ENCODE data around the gene SH2D7. TPM values are rescaled to one million over a fixed set of nuclear protein-coding genes. Genes with fewer than 3 reads are reported as not detected.

Gene SH2D7
- total RNA-seq, 1 experiment from 2014 or later = not detected

DNA sequence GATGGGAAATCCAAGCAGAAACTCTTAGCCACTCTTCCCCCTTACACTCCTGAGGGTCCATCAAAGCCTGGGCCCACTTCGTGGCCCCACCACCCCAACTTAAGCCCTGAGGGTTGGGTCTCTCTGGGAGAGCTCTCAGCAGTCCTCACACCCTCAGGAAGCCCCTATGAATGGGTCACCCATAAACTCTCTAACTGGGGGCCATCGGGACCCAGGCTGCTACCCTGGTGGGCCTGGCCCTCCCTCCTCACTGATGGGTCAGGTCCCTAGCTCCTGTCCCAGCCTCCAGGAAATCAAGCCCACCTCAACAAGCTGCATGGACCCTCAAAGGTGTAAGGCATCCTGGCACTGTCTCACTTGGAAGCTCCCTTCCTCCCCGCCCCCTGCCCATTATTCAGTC lies 19.4 kb downstream of the SH2D7 start:
- Mint-ChIP-seq H3K4me1 (ENCODE audit: insufficient read depth, unreplicated experiment) (no peaks in the 10 kb centered on the region), H3K9me3 (ENCODE audit: unreplicated experiment) (no peaks in the 10 kb centered on the region), H3K36me3 (ENCODE audit: insufficient read depth, unreplicated experiment) (no peaks in the 10 kb centered on the region), H3K27me3 (ENCODE audit: insufficient read depth, unreplicated experiment) (no peaks in the 10 kb centered on the region), H3K4me3 (ENCODE audit: unreplicated experiment) (no peak overlapping the region), H3K27ac (ENCODE audit: low read depth, unreplicated experiment) (no peak overlapping the region)
- TF ChIP-seq, protein P1, sequence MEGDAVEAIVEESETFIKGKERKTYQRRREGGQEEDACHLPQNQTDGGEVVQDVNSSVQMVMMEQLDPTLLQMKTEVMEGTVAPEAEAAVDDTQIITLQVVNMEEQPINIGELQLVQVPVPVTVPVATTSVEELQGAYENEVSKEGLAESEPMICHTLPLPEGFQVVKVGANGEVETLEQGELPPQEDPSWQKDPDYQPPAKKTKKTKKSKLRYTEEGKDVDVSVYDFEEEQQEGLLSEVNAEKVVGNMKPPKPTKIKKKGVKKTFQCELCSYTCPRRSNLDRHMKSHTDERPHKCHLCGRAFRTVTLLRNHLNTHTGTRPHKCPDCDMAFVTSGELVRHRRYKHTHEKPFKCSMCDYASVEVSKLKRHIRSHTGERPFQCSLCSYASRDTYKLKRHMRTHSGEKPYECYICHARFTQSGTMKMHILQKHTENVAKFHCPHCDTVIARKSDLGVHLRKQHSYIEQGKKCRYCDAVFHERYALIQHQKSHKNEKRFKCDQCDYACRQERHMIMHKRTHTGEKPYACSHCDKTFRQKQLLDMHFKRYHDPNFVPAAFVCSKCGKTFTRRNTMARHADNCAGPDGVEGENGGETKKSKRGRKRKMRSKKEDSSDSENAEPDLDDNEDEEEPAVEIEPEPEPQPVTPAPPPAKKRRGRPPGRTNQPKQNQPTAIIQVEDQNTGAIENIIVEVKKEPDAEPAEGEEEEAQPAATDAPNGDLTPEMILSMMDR (IDR thresholded peaks at IDR 0.05; ENCODE audit: unreplicated experiment) = no peak
- POLR2A ChIA-PET = interaction anchor here (0.7 to 2.1 kb wide), 4 partner anchors 29 to 146 kb away, joined by 3 to 5 read pairs (median 4); no protein-coding TSS in a partner anchor
- no peak for DNase-seq (ENCODE audit: unreplicated experiment)
- BruUV-seq (replicated peaks) = no TSS peak
- CTCF ChIA-PET = interaction anchor here (0.6 to 12.7 kb wide), 17 partner anchors 10 to 311 kb away, joined by 3 to 289 read pairs (median 5); no protein-coding TSS in a partner anchor
- intact Hi-C loops (cut with micrococcal nuclease) = loop anchor here (2.0 kb wide), 1 partner anchor 311 kb away; no protein-coding TSS in a partner anchor

DNA sequence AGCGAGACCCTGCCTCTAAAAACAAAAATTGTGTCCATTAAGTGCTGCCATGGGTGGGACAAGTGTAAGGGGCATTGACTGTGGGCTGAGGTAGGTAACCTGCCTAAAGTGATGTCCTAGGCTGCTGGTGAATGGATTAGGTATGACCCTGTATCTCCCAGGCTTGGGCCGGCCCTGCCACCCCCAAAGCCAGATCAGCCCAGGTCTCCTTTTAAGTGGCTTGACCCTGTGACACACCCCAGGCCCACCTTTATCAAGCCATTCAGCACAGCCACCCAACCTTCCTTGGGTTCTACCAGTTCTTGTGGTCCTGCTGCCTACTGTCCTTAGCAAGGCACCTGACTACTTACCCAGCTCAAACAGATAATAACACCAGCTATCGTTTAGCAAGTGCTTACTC lies 20.2 kb downstream of the SH2D7 start:
- ChIA-PET POLR2A (interaction anchor here (0.7 to 2.1 kb wide), 4 partner anchors 28 to 146 kb away, joined by 3 to 5 read pairs (median 4); no protein-coding TSS in a partner anchor), CTCF (interaction anchor here (0.6 to 12.7 kb wide), 33 partner anchors 8 to 1064 kb away, joined by 3 to 289 read pairs (median 4); no protein-coding TSS in a partner anchor)
- Mint-ChIP-seq H3K9me3 (ENCODE audit: unreplicated experiment) (no peaks in the 10 kb centered on the region), H3K36me3 (ENCODE audit: insufficient read depth, unreplicated experiment) (no peaks in the 10 kb centered on the region), H3K27ac (ENCODE audit: low read depth, unreplicated experiment) (no peak overlapping the region), H3K27me3 (ENCODE audit: insufficient read depth, unreplicated experiment) (no peaks in the 10 kb centered on the region), H3K4me3 (ENCODE audit: unreplicated experiment) (no peak overlapping the region), H3K4me1 (ENCODE audit: insufficient read depth, unreplicated experiment) (no peaks in the 10 kb centered on the region)
- TF ChIP-seq, protein P1 (IDR thresholded peaks at IDR 0.05; ENCODE audit: unreplicated experiment) = no peak
- BruUV-seq (replicated peaks) = no TSS peak
- intact Hi-C loops (cut with micrococcal nuclease) = loop anchor here (2.0 kb wide), 1 partner anchor 310 kb away; no protein-coding TSS in a partner anchor
- DNase-seq (ENCODE audit: unreplicated experiment) = no peak

DNA sequence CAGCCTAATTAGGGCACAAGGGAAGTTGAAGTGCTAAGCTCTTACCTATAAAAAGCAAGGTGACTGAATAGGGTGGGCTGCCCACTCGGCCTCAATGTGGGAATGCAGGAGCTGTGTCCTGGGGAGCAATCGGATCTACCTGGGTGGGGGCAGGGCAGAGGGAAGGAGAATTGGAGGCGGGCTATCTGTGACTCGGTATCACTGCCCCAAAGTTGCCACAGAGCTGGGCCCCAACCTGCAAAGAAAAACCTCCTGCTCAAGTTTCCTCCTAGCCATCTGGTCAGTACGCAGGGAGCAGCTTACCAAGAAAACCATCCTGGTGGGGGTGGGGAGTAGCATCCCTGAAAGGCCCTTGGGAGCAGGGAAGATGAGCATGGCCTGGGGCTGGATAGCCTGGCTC lies 28.2 kb downstream of the SH2D7 start:
- Mint-ChIP-seq H3K27me3 (ENCODE audit: insufficient read depth, unreplicated experiment) (no peaks in the 10 kb centered on the region), H3K9me3 (ENCODE audit: unreplicated experiment) (no peaks in the 10 kb centered on the region), H3K4me3 (ENCODE audit: unreplicated experiment) (no peak overlapping the region), H3K36me3 (ENCODE audit: insufficient read depth, unreplicated experiment) (no peaks in the 10 kb centered on the region), H3K4me1 (ENCODE audit: insufficient read depth, unreplicated experiment) (no peaks in the 10 kb centered on the region), H3K27ac (ENCODE audit: low read depth, unreplicated experiment) (no peak overlapping the region)
- POLR2A ChIA-PET = no interaction called here
- TF ChIP-seq, protein P1 (IDR thresholded peaks at IDR 0.05; ENCODE audit: unreplicated experiment) = no peak
- no peak for DNase-seq (ENCODE audit: unreplicated experiment)
- no TSS peak for BruUV-seq (replicated peaks)
- intact Hi-C loops (cut with micrococcal nuclease) = no loop called here
- CTCF ChIA-PET = interaction anchor here (0.8 to 1.6 kb wide), 7 partner anchors 8 to 294 kb away, joined by 3 to 6 read pairs (median 4); no protein-coding TSS in a partner anchor

GRCh38 chr15:78125267-78125666 lies 32.9 kb downstream of the SH2D7 start:
- POLR2A ChIA-PET = no interaction called here
- no peak for DNase-seq (ENCODE audit: unreplicated experiment)
- Mint-ChIP-seq H3K36me3 (ENCODE audit: insufficient read depth, unreplicated experiment) (no peaks in the 10 kb centered on the region), H3K4me1 (ENCODE audit: insufficient read depth, unreplicated experiment) (no peaks in the 10 kb centered on the region), H3K27ac (ENCODE audit: low read depth, unreplicated experiment) (no peak overlapping the region), H3K9me3 (ENCODE audit: unreplicated experiment) (no peaks in the 10 kb centered on the region), H3K27me3 (ENCODE audit: insufficient read depth, unreplicated experiment) (no peaks in the 10 kb centered on the region), H3K4me3 (ENCODE audit: unreplicated experiment) (no peak overlapping the region)
- CTCF ChIA-PET = interaction anchor here (3.0 kb wide), 1 partner anchor 116 kb away, joined by 17 read pairs; no protein-coding TSS in a partner anchor
- BruUV-seq (replicated peaks) = no TSS peak
- TF ChIP-seq, protein P1 (IDR thresholded peaks at IDR 0.05; ENCODE audit: unreplicated experiment) = no peak
- intact Hi-C loops (cut with micrococcal nuclease) = no loop called here

Data from MCF 10A (cell line).